Right lobe of liver (tissue), 6 donors: Measurements from ENCODE around the gene TNRC18. TPM values are rescaled to one million over a fixed set of nuclear protein-coding genes. Genes with fewer than 3 reads are reported as not detected.
"Not testable (repeated sequence)": the region's sequence is repeated elsewhere in the genome, so short reads cannot be mapped to it uniquely, and the experiment has no call there.

Source experiments
- ATAC-seq, 4 donors: fragments of 200-7000 bp; cut with Tn5 transposase; one replicate each; pipeline ENCODE4 v1.9.1; 2020; ENCODE audit warnings: mild to moderate bottlenecking in 4 of 4, moderate library complexity in 4 of 4
- DNase-seq, 3 donors: peaks; one replicate each; pipeline ENCODE4 v3.0.0-alpha.2; 2020
- H3K27ac ChIP-seq, 3 donors: fragments of 200-600 bp; one replicate each; pipeline ENCODE4 v1.8.0; 2022
- H3K27me3 ChIP-seq, 2 donors: fragments of 200-600 bp; one replicate each; pipeline ENCODE4 v1.8.0; 2022
- H3K36me3 ChIP-seq, 4 donors: fragments of 200-600 bp; sonication (generic) in 1 of 4; one replicate each; pipeline versions ENCODE4 v1.5.1 to v1.8.0; 2017 to 2022; ENCODE audit warnings: control low read depth in 1 of 4
- H3K4me1 ChIP-seq, 4 donors: fragments of 200-600 bp; sonication (generic) in 1 of 4; one replicate each; pipeline versions ENCODE4 v1.5.1 to v1.8.0; 2017 to 2022; ENCODE audit warnings: control low read depth in 1 of 4
- H3K4me3 ChIP-seq, 3 donors: fragments of 200-600 bp; one replicate each; pipeline ENCODE4 v1.8.0; 2022
- H3K9me3 ChIP-seq, 4 donors: fragments of 200-600 bp; sonication (generic) in 1 of 4; one replicate each; pipeline versions ENCODE4 v1.5.1 to v1.8.0; 2017 to 2022; ENCODE audit warnings: control low read depth in 1 of 4
- POLR2A ChIP-seq: fragments of 450-650 bp; IDR thresholded peaks from one replicate; pipeline ENCODE4 v1.6.1; 2017; ENCODE audit warnings: antibody characterized with exemption, mild to moderate bottlenecking
- WGBS: methylation state at CpG from one replicate; pipeline ENCODE4 v1.1.6; 2018; ENCODE audit warnings: low coverage, low lambda C conversion rate; ENCODE audit not compliant: insufficient coverage; ENCODE audit errors: missing lambda C conversion rate; 5-methylcytosine and 5-hydroxymethylcytosine counted together
- intact Hi-C, 2 donors: fragments of 100-400 bp; cut with DNase I; formaldehyde crosslinking; loops; one replicate each; pipeline versions ENCODE4 v1.11.2 to v1.14.1; 2022
- total RNA-seq, 6 experiments: library from RNA; depleted of rRNA in 2 of 6; stranded (reverse); fragments of >200 nt in 2 of 6; fragmentation: NEBNext Ultra II Directional in 3 of 6; extraction: Animal tissue kit (Norgen Biotek cat#: 25700) in 3 of 6; gene quantifications; one replicate each; pipeline versions ENCODE4 v1.1.0 to v1.2.4, GENCODE V29; 2016 to 2023
- TF ChIP-seq, protein P1 (sequence below), 4 donors: fragments of 200-600 bp in 3 of 4; fragments of 450-650 bp in 1 of 4; IDR thresholded peaks; one replicate each; pipeline versions ENCODE4 v1.5.1 to v1.8.0; 2016 to 2022; ENCODE audit warnings: antibody characterized with exemption in 4 of 4, mild to moderate bottlenecking in 2 of 4
- donor health status: DM: no; HTN: yes; CAD: no.
- donor health status: DM: no; HTN: no; CAD: no.
- donor health status: DM: no; HTN: no; CAD: no.
- donor health status: DM: no; HTN: yes; CAD: no.
- donor health status: DM: no; HTN: yes; CAD: no.

Gene TNRC18
- total RNA-seq, 6 experiments from 2014 or later, result 27.0 to 36.9 (median 30.5) TPM

DNA sequence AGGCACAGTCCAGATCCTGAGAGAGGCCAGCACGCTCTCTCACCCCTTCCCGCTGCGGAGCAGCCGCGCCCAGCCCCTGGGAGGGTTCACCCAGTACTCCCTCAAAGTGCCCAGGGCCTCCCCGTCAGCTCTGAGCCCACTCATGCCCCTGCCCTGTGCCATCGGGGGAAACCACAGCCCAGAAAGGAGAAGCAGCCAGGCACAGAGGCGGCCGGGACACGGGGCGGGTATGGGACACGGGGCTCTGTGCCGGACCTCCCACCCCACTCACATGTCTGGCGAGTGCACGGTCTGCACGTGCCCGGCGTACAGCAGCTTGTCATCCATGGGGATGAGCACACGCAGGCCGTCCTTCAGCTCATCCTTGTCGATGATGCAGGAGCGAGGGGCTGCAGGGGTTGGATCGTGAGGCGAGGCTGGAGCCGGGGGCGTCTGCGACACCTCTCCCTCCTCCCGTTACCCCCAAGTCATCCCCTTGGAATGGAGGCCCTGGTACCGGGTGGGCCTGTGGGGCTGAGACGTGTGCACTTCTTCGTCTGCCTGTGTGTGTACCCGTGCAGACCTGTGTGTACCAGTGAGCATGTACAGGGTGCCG, 102.7 kb downstream of the TNRC18 start:
- intact Hi-C loops, result no loop called here
- no peak overlapping the region for H3K27ac ChIP-seq
- DNase-seq (no peak), ATAC-seq (peak in 1 of 4 donors; percentile 12)
- H3K36me3 ChIP-seq, result peaks cover 0 to 38% (median 6%) of the 10 kb centered on the region in 4 donors
- H3K27me3 ChIP-seq, result no peaks in the 10 kb centered on the region
- no peak overlapping the region for H3K4me3 ChIP-seq
- no peaks in the 10 kb centered on the region for H3K9me3 ChIP-seq
- TF ChIP-seq, protein P1, sequence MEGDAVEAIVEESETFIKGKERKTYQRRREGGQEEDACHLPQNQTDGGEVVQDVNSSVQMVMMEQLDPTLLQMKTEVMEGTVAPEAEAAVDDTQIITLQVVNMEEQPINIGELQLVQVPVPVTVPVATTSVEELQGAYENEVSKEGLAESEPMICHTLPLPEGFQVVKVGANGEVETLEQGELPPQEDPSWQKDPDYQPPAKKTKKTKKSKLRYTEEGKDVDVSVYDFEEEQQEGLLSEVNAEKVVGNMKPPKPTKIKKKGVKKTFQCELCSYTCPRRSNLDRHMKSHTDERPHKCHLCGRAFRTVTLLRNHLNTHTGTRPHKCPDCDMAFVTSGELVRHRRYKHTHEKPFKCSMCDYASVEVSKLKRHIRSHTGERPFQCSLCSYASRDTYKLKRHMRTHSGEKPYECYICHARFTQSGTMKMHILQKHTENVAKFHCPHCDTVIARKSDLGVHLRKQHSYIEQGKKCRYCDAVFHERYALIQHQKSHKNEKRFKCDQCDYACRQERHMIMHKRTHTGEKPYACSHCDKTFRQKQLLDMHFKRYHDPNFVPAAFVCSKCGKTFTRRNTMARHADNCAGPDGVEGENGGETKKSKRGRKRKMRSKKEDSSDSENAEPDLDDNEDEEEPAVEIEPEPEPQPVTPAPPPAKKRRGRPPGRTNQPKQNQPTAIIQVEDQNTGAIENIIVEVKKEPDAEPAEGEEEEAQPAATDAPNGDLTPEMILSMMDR (IDR thresholded peaks at IDR 0.05), result no peak
- no peak for TF ChIP-seq POLR2A
- H3K4me1 ChIP-seq, result no peaks in the 10 kb centered on the region
- 98% methylated on average over 16 of the region's 33 CpGs for WGBS

DNA sequence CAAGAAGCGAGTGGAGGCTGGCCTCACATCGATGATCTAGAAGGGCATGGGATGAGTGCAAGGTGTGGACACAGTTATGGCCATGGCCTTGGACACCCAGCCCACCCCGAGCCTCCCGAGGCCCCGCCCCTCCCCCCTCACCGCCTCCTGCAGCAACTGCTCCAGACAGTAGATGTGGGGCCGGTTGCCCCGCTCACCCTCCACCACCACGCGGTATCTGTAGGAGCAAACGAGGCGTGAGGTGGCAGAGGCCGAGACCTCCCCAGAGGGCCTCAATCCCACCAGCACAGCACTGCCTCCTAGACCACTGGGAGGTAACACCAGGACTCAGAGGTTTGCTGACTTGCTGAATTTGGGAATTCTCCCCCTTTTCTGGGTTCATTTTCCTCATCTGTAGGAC, 103.2 kb downstream of the TNRC18 start:
- TF ChIP-seq, protein P1 (IDR thresholded peaks at IDR 0.05), result no peak
- TF ChIP-seq POLR2A, result no peak
- intact Hi-C loops, result no loop called here
- H3K27ac ChIP-seq, result no peak overlapping the region
- H3K4me1 ChIP-seq, result no peaks in the 10 kb centered on the region
- ATAC-seq, result peak in 1 of 4 donors; percentile 12
- WGBS, result no CpG with 5 or more reads among the region's 13 CpGs
- DNase-seq, result no peak
- H3K36me3 ChIP-seq, result peaks cover 0 to 39% (median 10%) of the 10 kb centered on the region in 4 donors
- H3K27me3 ChIP-seq, result no peaks in the 10 kb centered on the region
- H3K4me3 ChIP-seq, result no peak overlapping the region
- H3K9me3 ChIP-seq, result no peaks in the 10 kb centered on the region

- H3K27ac ChIP-seq, H3K4me1 ChIP-seq, intact Hi-C loops, DNase-seq, H3K9me3 ChIP-seq, ATAC-seq, H3K4me3 ChIP-seq, H3K27me3 ChIP-seq: not testable (repeated sequence)
- 96% methylated on average over 5 of the region's 5 CpGs for WGBS
- peaks cover 0 to 44% (median 18%) of the 10 kb centered on the region in 4 donors for H3K36me3 ChIP-seq
These were observed 105.0 kb downstream of the TNRC18 start for GRCh38 chr7:5318613-5319012.

- no peaks in the 10 kb centered on the region for H3K4me1 ChIP-seq
- ATAC-seq, result no peak
- 100% methylated on average over 3 of the region's 14 CpGs for WGBS
- no peak for DNase-seq
- intact Hi-C loops, result no loop called here
- peaks cover 0 to 50% (median 20%) of the 10 kb centered on the region in 4 donors for H3K36me3 ChIP-seq
- TF ChIP-seq, protein P1 (IDR thresholded peaks at IDR 0.05), result no peak
- no peak for TF ChIP-seq POLR2A
- H3K9me3 ChIP-seq, result no peaks in the 10 kb centered on the region
- H3K27ac ChIP-seq, result no peak overlapping the region
- H3K4me3 ChIP-seq, result no peak overlapping the region
- no peaks in the 10 kb centered on the region for H3K27me3 ChIP-seq
These were observed 107.9 kb downstream of the TNRC18 start for GRCh38 chr7:5315761-5316160.

DNA sequence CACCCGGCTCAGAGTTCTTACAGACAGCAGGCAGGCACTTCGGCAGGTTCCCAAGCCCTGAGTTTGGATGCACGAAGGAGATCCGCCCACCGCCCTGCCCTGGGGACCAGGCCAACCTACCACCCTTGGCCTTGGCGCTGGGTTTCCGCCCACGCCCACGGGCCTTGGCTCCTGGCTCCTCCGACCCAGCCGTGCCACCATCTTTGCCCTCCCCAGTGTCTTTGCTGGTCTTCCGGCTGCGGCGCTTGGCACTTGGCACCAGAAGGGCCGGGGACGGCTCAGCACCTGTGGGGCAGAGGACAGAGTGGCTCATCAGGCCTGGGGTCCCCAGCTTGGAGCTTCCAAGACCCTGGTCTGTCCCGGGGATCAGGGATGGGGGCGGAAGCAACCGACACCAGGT, 108.8 kb downstream of the TNRC18 start:
- no peak overlapping the region for H3K27ac ChIP-seq
- no peaks in the 10 kb centered on the region for H3K4me1 ChIP-seq
- H3K9me3 ChIP-seq, result no peaks in the 10 kb centered on the region
- no peak overlapping the region for H3K4me3 ChIP-seq
- ATAC-seq (no peak), DNase-seq (no peak)
- H3K36me3 ChIP-seq, result peaks cover 0 to 49% (median 18%) of the 10 kb centered on the region in 4 donors
- WGBS, result 92% methylated on average over 10 of the region's 19 CpGs
- intact Hi-C loops, result no loop called here
- TF ChIP-seq, protein P1 (IDR thresholded peaks at IDR 0.05), result no peak
- TF ChIP-seq POLR2A, result no peak
- no peaks in the 10 kb centered on the region for H3K27me3 ChIP-seq

- H3K9me3 ChIP-seq, H3K27ac ChIP-seq, H3K27me3 ChIP-seq, H3K4me3 ChIP-seq, intact Hi-C loops, DNase-seq, H3K4me1 ChIP-seq: not testable (repeated sequence)
- whole genome bisulfite sequencing, result 84% methylated on average over 3 of the region's 48 CpGs
- peak in 1 of 4 donors; percentile 8 for ATAC-seq
- peaks cover 0 to 47% (median 18%) of the 10 kb centered on the region in 4 donors for H3K36me3 ChIP-seq
These were observed 110.4 kb downstream of the TNRC18 start for GRCh38 chr7:5313076-5313885.

DNA sequence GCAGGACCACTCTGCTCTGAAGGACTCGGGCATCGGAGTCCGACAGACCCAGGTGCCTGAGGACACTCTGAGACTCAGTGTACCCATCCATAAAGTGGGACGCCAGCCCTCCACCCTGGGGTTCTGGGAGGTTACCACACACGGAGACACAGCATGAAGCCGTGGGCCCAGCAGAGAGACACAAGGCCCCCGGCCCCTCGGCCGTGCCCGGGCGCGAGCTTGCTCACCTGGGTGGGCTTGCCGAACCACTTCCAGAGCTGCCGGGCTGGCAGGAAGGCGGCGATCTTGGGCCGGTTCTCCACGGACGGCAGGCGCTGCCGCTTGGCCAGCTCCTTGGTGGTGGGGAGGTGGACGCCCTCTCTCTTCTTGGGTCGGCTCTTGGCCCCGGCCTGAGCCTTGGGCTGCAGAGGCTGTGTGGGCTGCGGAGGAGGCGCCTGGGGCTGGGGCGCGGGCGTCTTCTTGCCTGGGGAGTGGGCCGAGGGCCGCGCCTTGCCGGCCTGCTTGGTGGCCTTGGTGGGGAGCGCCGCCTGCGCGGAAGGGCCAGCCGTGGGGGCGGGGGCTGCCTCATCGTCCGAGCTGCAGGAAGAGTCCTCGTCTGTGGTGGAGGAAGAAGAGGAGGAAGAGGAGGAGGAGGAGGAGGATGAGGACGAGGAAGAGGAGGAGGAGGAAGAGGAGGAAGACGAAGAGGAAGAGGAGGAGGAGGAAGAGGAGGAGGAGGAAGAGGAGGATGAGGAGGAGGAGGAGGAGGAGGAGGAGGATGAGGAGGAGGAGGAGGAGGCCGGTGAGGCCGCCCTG, 111.2 kb downstream of the TNRC18 start:
- H3K27me3 ChIP-seq, H3K4me3 ChIP-seq, H3K4me1 ChIP-seq, H3K27ac ChIP-seq, H3K9me3 ChIP-seq, intact Hi-C loops, DNase-seq, ATAC-seq: not testable (repeated sequence)
- WGBS, result 87% methylated on average over 7 of the region's 46 CpGs
- H3K36me3 ChIP-seq, result peaks cover 0 to 49% (median 18%) of the 10 kb centered on the region in 4 donors
